GM18505 (cell line): ENCODE results near the gene GLIS1.

Experiments used
- ATAC-seq: cut with Tn5 transposase; IDR thresholded peaks from one replicate; pipeline ENCODE4 v1.9.1; 2021; ENCODE audit not compliant: unreplicated experiment
- POLR2A ChIP-seq: IDR thresholded peaks from 4 replicates; pipeline ENCODE4 v1.6.1; 2011; ENCODE audit warnings: borderline replicate concordance; ENCODE audit not compliant: insufficient read depth, insufficient read length; ENCODE audit errors: extremely low read depth

GLIS1 gene

GRCh38 chr1:53698384-53698980 lies 40.5 kb downstream of the GLIS1 start:
- TF ChIP-seq POLR2A: no peak
- ATAC-seq: no peak

- no peak for TF ChIP-seq POLR2A
- no peak for ATAC-seq
Measured at GRCh38 chr1:53697721-53698383, 41.1 kb downstream of the GLIS1 start.

- ATAC-seq: no peak
Measured at GRCh38 chr1:53696990-53697389, 42.0 kb downstream of the GLIS1 start.

GRCh38 chr1:53696571-53696970 lies 42.4 kb downstream of the GLIS1 start:
- TF ChIP-seq POLR2A: no peak
- ATAC-seq: no peak

More at GRCh38 chr1:53696990-53697389, 42.0 kb downstream of the GLIS1 start:
- no peak for TF ChIP-seq POLR2A

GRCh38 chr1:53696051-53696450 lies 42.9 kb downstream of the GLIS1 start:
- no peak for TF ChIP-seq POLR2A
- no peak for ATAC-seq

GRCh38 chr1:53695116-53695515 lies 43.8 kb downstream of the GLIS1 start:
- TF ChIP-seq POLR2A: no peak
- ATAC-seq: no peak

- ATAC-seq: no peak
- no peak for TF ChIP-seq POLR2A
Measured at GRCh38 chr1:53694718-53695091, 44.3 kb downstream of the GLIS1 start.

- no peak for TF ChIP-seq POLR2A
- ATAC-seq: no peak
Measured at GRCh38 chr1:53693773-53694717, 44.9 kb downstream of the GLIS1 start.

- TF ChIP-seq POLR2A: no peak
- ATAC-seq: no peak
Measured at GRCh38 chr1:53693339-53693738, 45.6 kb downstream of the GLIS1 start.

GRCh38 chr1:53691326-53691725 lies 47.6 kb downstream of the GLIS1 start:
- no peak for ATAC-seq
- no peak for TF ChIP-seq POLR2A

- no peak for ATAC-seq
- TF ChIP-seq POLR2A: no peak
Measured at GRCh38 chr1:53690411-53690810, 48.6 kb downstream of the GLIS1 start.

GRCh38 chr1:53689736-53690326 lies 49.1 kb downstream of the GLIS1 start:
- no peak for TF ChIP-seq POLR2A

GRCh38 chr1:53689223-53689622 lies 49.7 kb downstream of the GLIS1 start:
- no peak for TF ChIP-seq POLR2A
- no peak for ATAC-seq

More at GRCh38 chr1:53689736-53690326, 49.1 kb downstream of the GLIS1 start:
- no peak for ATAC-seq
